GM19240 (cell line): ENCODE data around the gene ZBTB16.

Experiments
- DNase-seq: peaks from one replicate; pipeline ENCODE4 v3.0.0; 2011; ENCODE audit warnings: low spot score; ENCODE audit not compliant: insufficient read length

The ZBTB16 gene

DNA sequence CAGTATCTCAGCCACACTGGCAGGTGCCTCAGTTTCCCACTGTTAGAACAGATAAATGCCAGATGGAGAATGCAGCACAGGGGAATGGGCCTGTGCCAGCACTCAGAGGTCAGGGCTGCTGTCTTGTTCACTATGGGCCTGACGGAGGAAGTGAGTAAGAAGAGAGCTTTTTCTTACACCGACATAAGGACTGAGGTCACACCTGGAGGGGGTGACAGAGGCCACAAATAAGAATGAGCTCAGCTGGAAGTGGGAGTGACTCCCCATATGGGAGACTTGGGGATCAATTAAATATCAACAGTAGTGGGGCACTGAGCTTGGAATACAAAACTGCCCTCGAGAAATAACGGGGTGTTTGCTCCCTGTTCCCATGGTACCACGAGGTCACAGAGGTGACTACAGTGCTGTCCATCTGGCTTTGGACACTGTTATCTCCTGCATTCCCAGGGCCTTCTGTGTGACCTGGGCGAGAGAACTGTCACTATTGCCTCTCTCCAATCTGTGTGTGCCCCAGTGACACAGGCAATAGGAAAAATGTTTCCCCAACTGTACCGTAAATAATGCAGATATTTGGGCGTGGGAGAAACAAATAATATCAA lies 142.6 kb downstream of the ZBTB16 start:
- DNase-seq, result no peak

DNA sequence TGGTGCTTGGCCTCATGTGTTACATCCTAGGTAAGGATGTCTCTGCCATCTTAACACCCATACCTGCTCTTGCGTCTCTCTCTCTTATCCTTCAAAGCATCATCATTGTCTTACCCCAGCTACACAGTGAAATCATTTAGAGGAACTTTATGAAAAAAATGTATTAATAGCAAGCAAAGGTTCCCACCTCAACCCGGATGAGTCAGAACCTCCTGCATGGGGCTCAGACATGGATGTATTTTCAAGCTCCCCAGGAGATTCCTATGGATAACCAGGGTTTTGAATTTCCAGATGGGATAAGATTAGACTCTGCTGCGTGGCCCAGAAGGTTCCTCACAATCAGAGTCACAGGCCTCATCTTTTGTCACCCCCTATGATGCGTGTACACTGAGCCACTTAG lies 147.6 kb downstream of the ZBTB16 start:
- no peak for DNase-seq

DNA sequence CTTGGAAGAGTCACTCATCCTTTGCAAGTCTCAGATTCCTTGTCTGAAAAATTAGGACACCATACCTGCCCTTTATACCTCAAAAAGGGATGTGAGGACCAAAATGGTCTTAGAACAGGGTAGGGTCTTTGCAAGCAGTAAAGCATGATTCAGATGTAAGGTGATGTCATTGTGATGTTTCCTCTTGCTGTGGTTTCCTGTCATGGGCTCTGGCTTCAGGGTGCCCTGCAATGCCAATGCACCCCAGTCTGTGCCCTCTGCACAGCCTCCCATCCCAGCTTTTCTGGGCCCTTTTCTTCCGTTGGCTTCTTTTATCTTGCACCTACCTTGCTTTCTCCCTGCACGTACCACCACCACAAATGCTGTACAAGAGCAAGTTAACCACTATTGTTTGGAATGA lies 148.9 kb downstream of the ZBTB16 start:
- DNase-seq, result no peak

DNA sequence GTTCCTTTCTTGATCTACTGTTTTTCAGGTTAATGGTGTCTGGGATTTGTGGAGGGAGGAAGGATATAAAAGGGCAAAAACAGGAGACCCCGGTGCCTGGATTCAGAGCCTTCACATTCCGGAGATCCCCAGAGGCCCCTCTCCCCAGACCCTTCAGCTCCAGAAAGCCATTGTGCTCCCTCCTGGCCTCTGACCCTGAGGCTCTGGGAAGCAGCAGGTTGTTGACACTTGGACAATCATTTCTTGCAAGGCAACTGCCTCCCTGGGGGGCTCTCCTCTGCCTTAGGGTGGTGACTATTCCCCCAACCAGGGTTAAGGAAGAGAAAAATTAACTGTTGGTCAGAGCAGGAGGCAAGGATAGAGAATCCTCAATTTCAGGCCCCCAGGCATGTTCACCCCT lies 149.8 kb downstream of the ZBTB16 start:
- no peak for DNase-seq

DNA sequence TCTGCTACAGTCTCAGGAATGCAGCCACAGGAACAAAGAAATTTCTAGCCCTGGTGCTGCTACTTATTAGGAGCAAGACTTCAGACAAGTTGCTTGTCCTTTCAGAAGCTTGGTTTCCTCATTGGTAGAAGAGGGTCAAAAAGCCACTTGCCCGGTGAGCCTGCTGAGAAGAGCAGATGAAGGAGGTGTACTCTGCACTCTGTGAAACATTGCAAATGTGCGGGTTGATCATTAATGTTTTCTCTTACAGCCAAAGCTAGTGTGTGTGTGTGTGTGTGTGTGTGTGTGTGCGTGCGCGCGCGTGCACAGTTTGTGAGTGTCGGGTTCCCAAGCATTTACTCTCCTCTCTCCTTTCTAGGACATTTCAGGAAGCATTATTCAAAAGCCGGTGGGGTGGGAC lies 150.4 kb downstream of the ZBTB16 start:
- no peak for DNase-seq

DNA sequence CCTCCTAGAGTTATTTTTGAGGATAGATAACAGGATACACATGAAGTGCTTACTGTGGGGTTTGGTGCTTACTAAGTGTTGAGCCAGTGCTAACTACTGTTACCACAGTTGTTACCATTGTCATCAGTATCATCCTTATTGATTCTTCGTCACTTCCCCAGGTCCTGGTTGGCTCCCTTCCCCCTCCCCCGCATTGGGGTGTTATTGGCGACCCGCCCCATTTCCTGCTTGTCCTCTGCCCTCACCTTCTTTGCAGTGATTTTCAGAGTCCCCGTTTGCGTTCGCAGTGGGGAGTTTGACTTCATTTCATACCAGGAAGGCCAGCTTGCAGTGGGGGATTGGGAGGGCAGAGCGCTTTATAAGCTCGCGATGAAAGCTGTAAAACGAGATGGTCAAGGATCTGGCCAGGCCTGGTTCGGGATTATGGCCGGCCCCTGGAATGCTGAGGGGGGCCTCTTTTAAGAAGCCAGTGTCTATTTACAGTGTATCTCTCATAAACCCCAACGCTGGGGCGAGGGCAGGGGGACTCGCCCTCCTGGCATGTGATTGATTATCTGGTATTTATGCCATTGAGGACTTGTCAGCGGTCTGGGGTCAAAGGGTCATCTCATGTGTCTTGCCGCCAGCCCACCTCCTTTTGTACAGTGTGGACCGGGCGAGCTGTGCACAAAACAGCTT lies 152.1 kb downstream of the ZBTB16 start:
- DNase-seq, result no peak

DNA sequence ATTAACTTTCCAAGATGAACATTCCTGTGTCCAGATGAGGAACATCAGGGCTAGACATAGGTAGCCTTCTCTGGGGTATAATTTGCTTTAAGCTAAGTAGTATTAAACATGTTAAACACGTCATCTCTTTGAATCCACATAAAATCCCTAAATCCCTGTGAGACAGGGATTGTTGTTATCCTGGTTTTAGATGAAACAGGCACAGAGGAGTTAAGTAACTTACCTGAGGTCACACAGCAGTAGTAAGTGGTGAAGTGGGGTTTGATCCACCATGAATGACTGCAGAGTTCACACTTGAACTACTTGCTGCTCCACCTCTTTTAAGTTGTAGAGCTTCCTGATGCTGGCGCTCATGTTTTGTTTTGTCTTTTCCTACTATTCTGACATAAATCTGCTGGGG lies 154.1 kb downstream of the ZBTB16 start:
- no peak for DNase-seq

DNA sequence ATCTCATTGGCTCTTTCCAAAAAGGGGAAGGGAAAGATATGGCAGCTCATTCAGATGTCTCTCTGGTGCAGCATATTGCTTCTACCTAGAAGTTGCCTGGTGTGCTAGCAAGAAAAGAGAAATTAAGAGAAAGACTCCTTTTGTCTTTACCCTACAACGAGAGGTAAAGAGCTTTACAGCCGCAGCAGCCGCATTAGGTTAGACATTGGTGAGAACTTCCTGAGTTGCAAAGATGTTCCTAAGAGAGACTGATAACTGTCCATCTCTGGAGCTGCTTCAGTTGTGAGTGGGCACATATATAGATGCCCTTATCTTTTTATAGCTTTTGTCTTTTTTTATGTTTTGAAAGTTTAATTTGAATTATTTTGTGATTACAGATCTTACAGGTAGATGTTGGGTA lies 155.9 kb downstream of the ZBTB16 start:
- no peak for DNase-seq

DNA sequence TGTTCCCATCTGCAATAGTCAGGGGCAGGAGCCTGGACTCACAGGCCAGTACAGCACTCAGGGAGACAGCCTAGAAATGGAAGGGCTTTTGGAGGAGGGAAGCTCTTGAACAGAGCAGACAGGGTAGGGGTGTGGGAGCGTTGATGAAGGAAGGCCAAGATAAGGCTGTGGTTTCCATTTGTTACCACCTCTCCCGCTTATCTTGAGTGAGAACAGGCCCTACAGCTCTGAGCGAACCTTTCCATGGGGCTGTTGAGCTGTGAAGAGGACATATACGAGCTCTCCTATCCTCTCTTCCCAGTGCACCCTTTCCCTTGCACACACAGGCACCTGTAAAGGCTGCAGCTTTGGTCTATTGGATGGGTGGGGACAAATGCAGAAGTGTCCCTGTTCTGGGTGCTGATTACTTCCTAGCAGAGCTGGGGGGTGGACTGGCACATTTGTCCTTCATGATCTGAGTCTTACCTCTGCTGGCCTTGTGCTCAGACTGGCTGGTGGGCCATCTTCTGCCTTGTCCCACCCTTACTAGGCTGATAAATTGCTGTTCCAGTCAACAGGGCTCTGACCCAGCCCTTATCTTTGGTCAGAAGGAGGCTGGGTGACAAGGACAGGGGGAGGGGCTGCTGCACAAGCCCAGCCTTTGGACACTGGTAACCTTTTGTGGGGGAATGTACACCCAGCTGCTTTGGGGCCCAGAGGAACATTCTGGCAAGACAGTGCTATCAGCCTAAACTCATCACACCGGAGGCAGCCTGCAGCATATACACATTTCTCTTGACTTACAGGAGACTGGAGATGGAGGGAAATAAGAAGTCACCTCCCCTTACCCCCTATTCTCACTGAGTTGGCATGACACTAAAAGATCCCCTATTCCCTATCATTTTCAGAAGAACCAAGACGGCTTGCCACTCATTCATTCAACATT lies 156.6 kb downstream of the ZBTB16 start:
- DNase-seq, result no peak

DNA sequence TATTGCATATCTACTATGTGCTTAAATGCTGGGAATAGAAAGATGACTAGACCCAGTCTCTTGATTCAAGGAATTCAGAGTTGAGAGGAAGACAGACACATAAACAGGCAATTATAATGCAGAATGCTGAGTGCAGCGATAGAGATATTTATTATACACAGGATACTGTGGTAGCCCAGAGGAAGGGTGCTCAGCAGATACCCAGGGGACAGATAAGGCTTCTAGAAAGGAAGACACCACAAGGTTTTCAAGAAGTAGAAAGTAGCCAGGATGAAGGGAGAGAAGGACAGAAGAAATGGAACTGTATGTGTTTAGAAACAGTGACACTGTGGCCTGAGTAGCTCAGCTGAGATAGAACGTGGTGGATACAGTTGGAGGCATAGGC lies 157.3 kb downstream of the ZBTB16 start:
- DNase-seq, result no peak

DNA sequence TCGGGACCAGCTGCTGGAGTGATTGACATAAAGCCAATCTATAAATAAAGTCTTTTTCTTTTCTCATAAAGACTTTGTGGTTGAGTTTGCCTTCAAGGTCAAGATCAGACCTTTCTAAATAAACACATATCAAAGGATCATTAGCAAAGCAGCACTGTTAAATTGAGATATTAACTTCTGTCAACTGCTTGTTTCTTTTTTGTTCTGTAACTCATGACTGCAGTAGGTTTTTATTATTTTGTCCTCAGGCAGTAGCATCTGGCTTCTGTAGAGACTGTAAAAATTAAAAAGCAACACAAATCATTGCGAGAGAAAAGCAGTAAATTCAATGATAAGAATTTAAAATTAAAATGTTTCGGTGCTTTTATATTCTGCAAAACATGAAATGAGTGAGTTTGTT lies 159.0 kb downstream of the ZBTB16 start:
- no peak for DNase-seq

DNA sequence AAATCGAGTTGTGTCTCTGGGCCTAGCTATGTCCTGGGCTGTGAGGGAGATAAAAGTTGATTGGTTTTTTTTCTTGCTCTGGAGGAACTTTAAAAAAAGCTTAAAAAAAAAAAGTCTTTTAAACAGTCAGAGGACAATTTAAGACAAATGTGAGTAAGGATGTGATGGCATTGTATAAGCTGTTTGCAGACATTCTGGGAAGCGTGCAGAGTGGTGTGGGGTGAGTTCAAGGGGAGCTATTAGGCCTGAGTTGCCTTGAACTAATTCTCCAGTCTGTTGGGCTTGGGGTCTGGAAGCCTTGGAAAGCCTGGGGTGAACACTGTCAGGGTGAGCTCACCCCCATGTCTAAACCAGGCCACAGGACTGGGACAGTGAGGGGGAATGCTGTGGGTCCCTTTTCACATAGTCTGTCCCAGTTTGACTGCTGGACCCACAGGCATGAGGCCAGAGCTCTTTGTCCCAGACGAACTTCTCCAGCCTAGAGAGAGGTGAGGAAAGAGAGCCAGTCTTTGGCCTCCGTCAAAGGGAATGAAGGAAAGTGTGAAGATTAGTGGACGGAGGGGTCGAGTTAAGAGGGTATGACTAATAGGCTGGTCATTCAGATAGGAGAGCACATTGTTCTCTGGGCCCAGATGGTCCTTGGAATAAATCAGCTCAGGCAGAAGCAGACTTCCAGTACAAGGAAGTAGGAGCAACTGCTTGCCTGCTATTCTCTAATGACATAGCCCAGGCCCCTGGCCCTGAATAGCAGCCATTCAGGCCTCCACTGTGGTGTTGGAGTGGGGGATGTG lies 160.2 kb downstream of the ZBTB16 start:
- no peak for DNase-seq

DNA sequence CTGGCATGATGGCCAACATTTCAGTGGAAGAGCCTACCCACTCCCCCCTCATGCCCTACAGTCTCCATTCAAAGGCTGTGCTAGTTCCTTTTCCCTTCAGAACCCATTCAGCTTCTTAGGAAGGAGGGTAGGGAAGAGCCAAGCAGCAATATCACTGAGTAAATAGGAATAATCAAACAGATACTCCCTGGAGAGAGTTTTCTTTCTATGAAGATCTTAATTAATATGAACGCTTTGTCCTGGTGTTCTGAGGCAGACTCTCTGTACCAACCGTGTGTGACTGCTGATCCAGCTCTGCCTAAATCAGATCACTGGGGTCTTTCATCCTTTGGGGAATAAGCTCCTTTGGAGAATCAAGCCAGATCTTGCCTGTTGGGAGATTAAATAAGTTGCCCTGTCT lies 161.5 kb downstream of the ZBTB16 start:
- no peak for DNase-seq

DNA sequence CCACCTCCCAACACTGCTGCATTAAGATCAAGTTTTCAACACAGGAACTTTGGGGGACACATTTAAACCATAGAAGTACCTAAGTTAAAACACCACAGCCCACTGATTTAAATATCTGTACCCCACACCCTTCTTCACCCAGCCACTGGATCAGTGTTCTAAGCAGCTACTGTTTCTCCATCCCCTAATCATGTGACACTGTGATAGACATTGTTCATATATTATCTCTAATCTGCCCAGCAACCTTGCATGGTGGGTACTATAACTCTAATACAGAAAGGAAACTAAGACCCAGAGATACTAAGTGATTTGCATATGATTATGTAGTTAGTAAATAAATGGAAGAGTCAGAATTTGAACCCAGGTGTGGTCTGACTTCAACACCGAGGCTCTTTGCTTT lies 166.2 kb downstream of the ZBTB16 start:
- no peak for DNase-seq

DNA sequence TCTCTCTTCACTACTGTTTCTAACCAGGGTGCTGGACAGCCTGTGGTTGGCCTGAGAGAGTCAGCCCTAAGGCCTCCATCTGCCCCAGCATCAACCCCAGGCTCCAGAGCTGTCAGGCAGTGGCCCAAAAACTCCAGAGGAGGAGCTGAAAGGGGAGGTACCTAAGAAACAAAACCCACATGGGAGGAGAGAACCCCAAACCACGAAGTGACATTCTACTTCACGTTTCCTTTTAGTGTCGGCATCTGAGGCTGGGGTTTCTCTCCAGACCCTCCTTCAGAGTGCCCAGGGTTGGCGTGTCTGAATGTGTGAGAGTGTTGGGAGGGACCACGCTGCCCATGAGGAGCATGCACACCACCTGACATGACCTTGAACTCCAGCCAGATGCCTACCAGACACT lies 166.8 kb downstream of the ZBTB16 start:
- DNase-seq, result no peak

DNA sequence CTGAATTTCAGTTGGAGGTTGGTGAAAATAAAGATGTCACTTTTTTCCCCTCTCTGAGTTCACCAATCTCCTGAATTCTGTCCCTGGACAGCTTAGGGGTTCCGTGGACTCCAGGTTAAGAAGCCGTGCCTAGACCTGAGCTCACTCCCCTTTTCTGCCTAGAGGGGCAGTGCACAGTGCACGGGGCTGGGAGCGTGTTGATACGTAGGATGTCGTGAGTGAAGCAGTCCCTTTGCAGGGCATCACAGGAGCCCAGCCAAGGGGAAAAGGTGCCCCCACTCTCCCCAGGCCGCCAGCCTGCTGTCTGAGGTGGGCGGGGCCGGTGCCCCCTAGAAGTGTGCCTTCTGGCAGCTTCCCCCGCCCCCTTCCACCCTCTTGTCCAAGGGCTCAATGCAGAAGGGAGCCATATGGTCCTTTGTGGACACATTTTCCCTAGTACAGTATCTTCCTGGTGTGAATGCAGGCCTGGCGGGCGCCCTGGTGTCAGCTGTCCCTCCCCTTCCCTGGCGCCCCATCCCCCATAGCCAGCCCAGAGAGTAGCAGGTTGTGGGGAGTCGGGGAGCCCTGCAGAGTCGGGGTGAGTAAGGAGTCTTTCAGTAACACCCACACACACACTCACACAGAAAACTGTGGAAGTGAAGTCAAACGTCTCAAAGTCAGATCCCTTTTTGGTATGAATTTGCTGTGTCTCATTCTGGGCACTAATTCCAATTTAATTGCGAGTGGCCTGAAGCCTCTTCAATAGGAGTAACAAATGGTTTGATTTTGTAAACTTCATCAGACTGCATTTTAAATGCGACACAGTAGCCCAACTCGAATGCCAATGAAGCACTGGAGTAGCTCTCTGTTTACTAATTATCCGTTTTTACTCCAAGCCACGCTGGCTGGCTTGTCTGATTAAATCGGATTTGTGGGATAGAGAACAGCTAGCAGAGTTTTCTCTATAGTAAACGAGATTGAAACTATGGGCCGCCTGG lies 169.2 kb downstream of the ZBTB16 start:
- DNase-seq, result no peak

DNA sequence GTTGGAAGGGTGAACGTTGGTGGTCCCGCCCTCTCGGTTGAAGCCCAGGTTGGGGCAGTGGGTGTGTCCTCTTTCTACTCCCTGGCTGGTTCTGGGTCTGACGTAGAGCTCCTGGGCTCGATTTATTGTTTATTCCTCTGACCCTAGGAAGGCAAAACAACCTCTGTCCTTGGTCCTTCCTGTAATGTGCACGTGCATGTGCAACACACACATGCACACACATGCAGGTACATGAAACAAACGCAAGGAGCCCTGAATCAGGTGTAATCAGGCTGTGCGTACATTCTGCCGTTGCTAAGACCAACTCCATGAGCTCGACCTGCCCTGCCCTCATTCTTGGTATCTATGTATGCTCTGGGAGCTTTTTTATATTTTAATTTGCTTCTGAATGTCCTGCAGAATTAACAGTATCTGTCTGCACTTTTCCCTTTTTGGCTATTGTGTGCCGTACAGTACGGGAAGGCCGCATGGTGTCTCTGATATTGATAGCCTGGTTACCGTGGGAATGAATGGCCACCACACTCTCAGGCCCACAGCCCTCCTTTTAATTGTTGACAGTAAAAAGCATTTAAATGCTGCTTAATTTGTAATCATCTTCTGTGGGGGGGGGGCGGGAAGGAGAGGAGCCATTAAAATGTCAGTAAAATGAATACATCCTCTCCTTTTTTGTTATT lies 170.7 kb downstream of the ZBTB16 start:
- no peak for DNase-seq

DNA sequence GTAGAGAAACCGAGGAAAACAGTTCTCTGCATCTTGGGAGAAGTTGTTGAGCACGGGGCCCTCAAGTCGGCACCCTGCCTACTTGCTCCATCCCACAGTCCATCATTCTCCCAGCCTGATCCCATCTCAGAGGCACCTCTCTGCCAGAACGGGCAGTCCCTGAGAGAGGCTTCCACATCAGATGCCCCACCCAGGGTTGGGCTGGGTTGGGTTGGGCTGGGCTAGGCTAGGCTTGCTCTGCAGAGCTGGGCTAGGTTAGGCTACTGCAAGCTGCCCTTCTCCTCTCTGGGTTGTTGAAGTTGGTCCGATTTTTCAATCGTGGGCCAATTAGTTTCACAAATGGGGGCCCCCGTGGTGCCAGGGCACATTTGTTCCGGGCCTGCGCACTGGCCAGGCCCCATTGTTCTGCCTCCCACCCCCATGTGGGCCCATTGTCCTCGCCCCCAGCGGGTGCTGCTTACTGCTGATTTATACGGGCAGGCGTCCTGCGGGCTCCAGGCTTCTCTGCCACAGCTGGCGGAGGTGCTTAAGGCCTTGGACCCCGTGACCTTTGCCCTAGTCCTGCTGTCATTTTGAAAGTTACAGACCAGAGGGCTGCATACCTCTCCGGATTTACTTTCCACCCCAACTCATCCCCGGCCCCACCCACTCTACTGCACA lies 173.0 kb downstream of the ZBTB16 start:
- no peak for DNase-seq

DNA sequence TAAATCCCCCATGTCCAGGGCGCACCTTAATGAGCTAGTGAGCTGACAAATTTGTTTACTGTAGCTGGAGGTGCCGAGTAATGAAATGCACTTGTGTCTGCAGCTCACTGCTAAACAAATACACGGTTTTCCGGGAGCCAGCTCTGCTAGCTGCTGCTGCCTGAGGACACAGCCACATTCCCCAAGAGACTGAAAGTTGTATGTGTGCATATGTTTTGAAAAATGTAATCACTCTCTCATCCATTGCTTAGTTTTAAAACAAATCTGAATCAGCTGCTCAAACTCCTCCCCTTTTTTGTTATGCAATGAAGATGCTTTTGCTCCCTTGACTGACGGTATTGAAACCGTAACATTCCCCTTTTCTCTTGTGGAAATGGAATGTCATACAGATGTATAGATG lies 174.2 kb downstream of the ZBTB16 start:
- no peak for DNase-seq
